SU-DHL-6 (cell line): Measurements from ENCODE around the gene FBXL13.

ENCODE experiments used
- H2AFZ ChIP-seq: fragments of 200-600 bp; sonication (generic); 2 replicates; pipeline ENCODE4 v1.6.1; 2014; ENCODE audit warnings: low read depth, mild to moderate bottlenecking, moderate library complexity, mixed read lengths, antibody characterized with exemption, low read length; ENCODE audit not compliant: severe bottlenecking
- H3F3A ChIP-seq: fragments of 200-600 bp; shearing (Covaris generic); 2 replicates; pipeline ENCODE4 v1.6.0; 2016; ENCODE audit warnings: antibody characterized with exemption, mild to moderate bottlenecking; ENCODE audit not compliant: insufficient read depth
- H3K27ac ChIP-seq: fragments of 200-600 bp; sonication (generic); 2 replicates; pipeline ENCODE4 v1.5.1; 2016; ENCODE audit warnings: low read depth, mild to moderate bottlenecking, low read length, moderate library complexity, mixed read lengths
- H3K27me3 ChIP-seq: fragments of 200-600 bp; sonication (generic), shearing (Covaris generic); 2 replicates; pipeline ENCODE4 v1.6.0; 2014; ENCODE audit warnings: mild to moderate bottlenecking, low read length
- H3K36me3 ChIP-seq: fragments of 200-600 bp; sonication (generic); 2 replicates; pipeline ENCODE4 v1.6.1; 2014; ENCODE audit warnings: mild to moderate bottlenecking, low read length, mixed read lengths
- H3K4me2 ChIP-seq: fragments of 300-600, 200-600 bp; shearing (Covaris generic), sonication (generic); 2 replicates; pipeline ENCODE4 v1.6.0; 2014; ENCODE audit warnings: low read length, low read depth, mild to moderate bottlenecking; ENCODE audit not compliant: poor library complexity, severe bottlenecking
- H3K4me3 ChIP-seq: fragments of 200-600 bp; sonication (generic); 2 replicates; pipeline ENCODE4 v1.5.1; 2014; ENCODE audit warnings: antibody characterized with exemption, low read length, mild to moderate bottlenecking, mixed read lengths; ENCODE audit not compliant: insufficient read depth, poor library complexity, severe bottlenecking
- H3K79me2 ChIP-seq: fragments of 200-600 bp; sonication (generic); 2 replicates; pipeline ENCODE4 v1.6.1; 2014; ENCODE audit warnings: mild to moderate bottlenecking, low read length, moderate library complexity; ENCODE audit not compliant: insufficient read depth
- H3K9ac ChIP-seq: fragments of 200-600 bp; sonication (generic); 2 replicates; pipeline ENCODE4 v1.7.0; 2014; ENCODE audit warnings: mild to moderate bottlenecking, low read length
- H3K9me2 ChIP-seq: fragments of 200-600 bp; sonication (generic); replicated peaks from 2 replicates; pipeline ENCODE4 v1.6.1; 2014; ENCODE audit warnings: low read length; ENCODE audit not compliant: insufficient read depth
- H3K9me3 ChIP-seq: fragments of 200-600 bp; sonication (generic); 2 replicates; pipeline ENCODE4 v1.6.1; 2014; ENCODE audit warnings: low read length, mixed read lengths; ENCODE audit not compliant: insufficient read depth
- H4K20me1 ChIP-seq: fragments of 200-600 bp; sonication (generic); 2 replicates; pipeline ENCODE4 v1.6.1; 2014; ENCODE audit warnings: low read depth, mild to moderate bottlenecking, antibody characterized with exemption, low read length, moderate library complexity, mixed read lengths
- CTCF ChIP-seq: fragments of 200-600 bp; sonication (generic); IDR thresholded peaks from one replicate; pipeline ENCODE4 v1.5.1; 2017; ENCODE audit warnings: antibody characterized with exemption, mild to moderate bottlenecking, low read length, moderate library complexity; ENCODE audit not compliant: insufficient read depth, poor library complexity, severe bottlenecking
- EZH2phosphoT487 ChIP-seq: fragments of 200-600 bp; sonication (generic), shearing (Covaris generic); conservative IDR thresholded peaks from 2 replicates; pipeline ENCODE4 v1.6.1; 2018; ENCODE audit warnings: mild to moderate bottlenecking, antibody characterized with exemption, low read length, moderate library complexity, mixed read lengths

FBXL13 gene

GRCh38 chr7:102938679-102939078, 135.9 kb downstream of the FBXL13 start:
- H3K79me2 ChIP-seq, result no peaks in the 10 kb centered on the region
- no peak overlapping the region for H2AFZ ChIP-seq
- TF ChIP-seq EZH2phosphoT487 (no peak), CTCF (no peak)
- no peaks in the 10 kb centered on the region for H4K20me1 ChIP-seq
- H3K27me3 ChIP-seq, result no peaks in the 10 kb centered on the region
- H3K9me2 ChIP-seq, result no peaks in the 10 kb centered on the region
- no peak overlapping the region for H3K9ac ChIP-seq
- no peaks in the 10 kb centered on the region for H3F3A ChIP-seq
- no peaks in the 10 kb centered on the region for H3K9me3 ChIP-seq
- no peak overlapping the region for H3K4me3 ChIP-seq
- H3K27ac ChIP-seq, result no peak overlapping the region
- H3K36me3 ChIP-seq, result no peaks in the 10 kb centered on the region
- no peak overlapping the region for H3K4me2 ChIP-seq

DNA sequence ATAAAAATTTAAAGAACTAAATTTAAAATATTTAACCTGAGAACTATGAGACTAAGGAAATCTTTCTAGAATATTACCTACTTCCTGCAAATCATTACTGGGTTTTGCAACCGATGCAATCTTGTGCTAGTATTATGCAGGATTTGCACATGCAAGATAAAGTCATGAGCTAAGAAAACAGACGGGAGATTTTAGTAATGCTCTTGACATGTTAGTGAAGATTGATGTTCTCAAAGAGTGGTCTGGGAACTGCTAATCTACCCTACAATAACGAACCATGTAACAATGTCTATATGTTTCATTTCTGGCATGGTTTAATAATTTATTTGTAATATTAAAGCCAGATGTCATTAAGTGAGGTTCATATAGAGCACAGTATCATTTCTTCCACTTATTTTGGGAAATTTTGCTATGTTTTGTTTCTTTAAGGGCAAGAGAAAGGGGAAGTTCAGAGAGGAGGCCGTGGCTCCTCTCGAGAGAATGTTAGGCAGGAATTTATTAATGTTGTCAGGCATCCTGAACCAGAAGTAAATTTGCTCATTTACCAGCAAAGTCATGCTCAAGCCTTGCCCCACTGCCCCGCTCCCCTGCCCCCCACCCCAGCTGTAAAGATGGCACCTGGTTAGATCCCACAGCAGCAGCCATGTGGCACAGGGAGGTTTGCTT, 139.0 kb downstream of the FBXL13 start:
- no peak overlapping the region for H3K9ac ChIP-seq
- H2AFZ ChIP-seq, result no peak overlapping the region
- H3K27me3 ChIP-seq, result no peaks in the 10 kb centered on the region
- H4K20me1 ChIP-seq, result no peaks in the 10 kb centered on the region
- H3K4me2 ChIP-seq, result no peak overlapping the region
- TF ChIP-seq EZH2phosphoT487 (no peak), CTCF (no peak)
- no peaks in the 10 kb centered on the region for H3K9me3 ChIP-seq
- no peaks in the 10 kb centered on the region for H3F3A ChIP-seq
- no peaks in the 10 kb centered on the region for H3K9me2 ChIP-seq
- no peak overlapping the region for H3K4me3 ChIP-seq
- H3K79me2 ChIP-seq, result no peaks in the 10 kb centered on the region
- no peaks in the 10 kb centered on the region for H3K36me3 ChIP-seq
- H3K27ac ChIP-seq, result no peak overlapping the region

DNA sequence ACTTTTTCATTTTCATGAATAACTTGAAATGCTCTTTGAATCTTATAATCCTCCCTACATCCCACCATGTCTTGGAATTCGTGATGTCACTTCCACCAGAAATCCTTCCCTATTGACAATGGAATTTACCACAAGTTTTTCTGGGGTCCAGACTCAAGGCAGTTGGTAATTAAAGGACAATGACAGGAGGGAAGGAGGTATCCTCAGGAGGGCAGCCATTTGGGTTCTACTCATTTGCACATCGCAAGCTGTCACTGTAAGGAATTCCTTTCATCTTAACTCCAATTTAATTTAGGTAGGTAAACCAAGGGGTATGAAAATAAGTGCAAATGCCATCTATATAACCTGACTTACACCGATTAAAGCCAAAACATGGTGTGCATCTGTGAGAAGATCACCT, 139.9 kb downstream of the FBXL13 start:
- Histone ChIP-seq H3K4me2 (no peak overlapping the region), H3K4me3 (no peak overlapping the region), H4K20me1 (no peaks in the 10 kb centered on the region), H3F3A (no peaks in the 10 kb centered on the region), H3K79me2 (no peaks in the 10 kb centered on the region), H3K36me3 (no peaks in the 10 kb centered on the region), H3K9ac (no peak overlapping the region), H3K27me3 (no peaks in the 10 kb centered on the region), H3K9me3 (no peaks in the 10 kb centered on the region), H3K9me2 (no peaks in the 10 kb centered on the region), H2AFZ (no peak overlapping the region), H3K27ac (no peak overlapping the region)
- no peak for TF ChIP-seq EZH2phosphoT487
- TF ChIP-seq CTCF, result no peak
